ENCODE measurements around the gene PPARA. TPM values are rescaled to one million over a fixed set of nuclear protein-coding genes. Genes with fewer than 3 reads are reported as not detected.

The PPARA gene
- total and polyA plus RNA-seq, 2 experiments from 2014 or later: 4.7 to 12.6 TPM

DNA sequence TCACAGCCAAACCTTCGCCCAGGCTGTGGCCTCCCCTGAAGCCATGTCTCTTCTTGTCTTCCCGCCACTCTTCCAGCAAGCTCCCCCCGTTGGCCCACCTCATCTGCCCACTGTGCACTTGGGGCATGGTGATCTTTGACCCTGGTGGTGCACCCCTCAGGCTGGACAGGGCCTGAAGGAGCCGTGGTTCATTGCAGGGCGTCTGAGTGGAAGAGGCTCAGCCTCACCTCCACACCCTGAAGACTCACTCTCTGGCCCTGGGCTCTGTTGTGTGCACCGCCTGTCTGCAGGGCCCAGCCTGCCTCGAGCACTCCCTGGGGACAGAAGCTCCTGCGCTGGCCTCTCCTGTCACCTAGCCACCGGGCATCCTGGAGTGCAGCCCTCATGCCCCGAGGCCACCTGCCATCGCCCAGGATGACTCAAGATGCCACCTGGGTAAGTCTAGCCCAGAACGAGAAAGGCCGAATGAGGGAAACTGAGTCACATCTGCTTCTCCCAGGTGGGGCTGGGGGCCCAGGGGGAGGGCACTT is 40.8 kb upstream of the PPARA start (continued):
- TF ChIP-seq, protein P1, sequence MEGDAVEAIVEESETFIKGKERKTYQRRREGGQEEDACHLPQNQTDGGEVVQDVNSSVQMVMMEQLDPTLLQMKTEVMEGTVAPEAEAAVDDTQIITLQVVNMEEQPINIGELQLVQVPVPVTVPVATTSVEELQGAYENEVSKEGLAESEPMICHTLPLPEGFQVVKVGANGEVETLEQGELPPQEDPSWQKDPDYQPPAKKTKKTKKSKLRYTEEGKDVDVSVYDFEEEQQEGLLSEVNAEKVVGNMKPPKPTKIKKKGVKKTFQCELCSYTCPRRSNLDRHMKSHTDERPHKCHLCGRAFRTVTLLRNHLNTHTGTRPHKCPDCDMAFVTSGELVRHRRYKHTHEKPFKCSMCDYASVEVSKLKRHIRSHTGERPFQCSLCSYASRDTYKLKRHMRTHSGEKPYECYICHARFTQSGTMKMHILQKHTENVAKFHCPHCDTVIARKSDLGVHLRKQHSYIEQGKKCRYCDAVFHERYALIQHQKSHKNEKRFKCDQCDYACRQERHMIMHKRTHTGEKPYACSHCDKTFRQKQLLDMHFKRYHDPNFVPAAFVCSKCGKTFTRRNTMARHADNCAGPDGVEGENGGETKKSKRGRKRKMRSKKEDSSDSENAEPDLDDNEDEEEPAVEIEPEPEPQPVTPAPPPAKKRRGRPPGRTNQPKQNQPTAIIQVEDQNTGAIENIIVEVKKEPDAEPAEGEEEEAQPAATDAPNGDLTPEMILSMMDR (conservative IDR thresholded peaks at IDR 0.05; ENCODE audit: low read depth in 2 of 2): no peak
- TF ChIP-seq EZH2 (IDR thresholded peaks at IDR 0.05; ENCODE audit: low read depth, unreplicated experiment): no peak
- no peak for TF ChIP-seq CREB1 (CRISPR knock-in tag; IDR thresholded peaks at IDR 0.05; ENCODE audit: low read depth)
- TF ChIP-seq, protein P2, sequence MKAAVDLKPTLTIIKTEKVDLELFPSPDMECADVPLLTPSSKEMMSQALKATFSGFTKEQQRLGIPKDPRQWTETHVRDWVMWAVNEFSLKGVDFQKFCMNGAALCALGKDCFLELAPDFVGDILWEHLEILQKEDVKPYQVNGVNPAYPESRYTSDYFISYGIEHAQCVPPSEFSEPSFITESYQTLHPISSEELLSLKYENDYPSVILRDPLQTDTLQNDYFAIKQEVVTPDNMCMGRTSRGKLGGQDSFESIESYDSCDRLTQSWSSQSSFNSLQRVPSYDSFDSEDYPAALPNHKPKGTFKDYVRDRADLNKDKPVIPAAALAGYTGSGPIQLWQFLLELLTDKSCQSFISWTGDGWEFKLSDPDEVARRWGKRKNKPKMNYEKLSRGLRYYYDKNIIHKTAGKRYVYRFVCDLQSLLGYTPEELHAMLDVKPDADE (IDR thresholded peaks at IDR 0.05): no peak
- no peak for TF ChIP-seq POLR2AphosphoS5 (IDR thresholded peaks at IDR 0.05; ENCODE audit: low read depth)
- no peak for TF ChIP-seq NANOG (IDR thresholded peaks at IDR 0.05; ENCODE audit: borderline replicate concordance)
- no peak for TF ChIP-seq ZNF331 (CRISPR knock-in tag; IDR thresholded peaks at IDR 0.05; ENCODE audit: low read depth)
- TF ChIP-seq JUNB (IDR thresholded peaks at IDR 0.05; ENCODE audit: unreplicated experiment): no peak
- no peak for TF ChIP-seq STAT1 (IDR thresholded peaks at IDR 0.05; ENCODE audit: unreplicated experiment)
- TF ChIP-seq ZNF114 (CRISPR knock-in tag; IDR thresholded peaks at IDR 0.05): no peak

DNA sequence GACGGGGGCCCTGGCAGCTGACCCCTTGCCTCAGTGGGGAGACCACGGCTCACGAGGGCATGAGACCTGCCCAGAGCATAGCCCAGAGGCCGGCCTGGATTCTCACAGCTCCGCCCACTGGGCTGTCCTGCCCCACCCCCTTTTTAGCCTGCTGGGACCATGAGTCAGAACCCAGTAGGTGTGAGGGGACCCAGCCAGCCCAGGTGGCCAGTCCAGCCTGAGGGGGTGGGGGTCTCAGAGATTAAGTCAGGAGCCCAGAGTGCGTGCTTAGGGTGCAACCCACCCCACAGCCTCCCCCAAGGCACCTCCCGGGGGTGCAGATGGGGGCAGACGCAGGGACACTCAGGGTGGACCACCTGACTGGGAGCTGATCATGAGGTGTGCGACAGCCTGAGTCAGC is 40.1 kb upstream of the PPARA start:
- Mint-ChIP-seq H3K36me3 (ENCODE audit: low read depth) (no peaks in the 10 kb centered on the region), H3K27ac (no peak overlapping the region), H3K9me3 (no peaks in the 10 kb centered on the region), H3K4me1 (peaks cover 3% of the 10 kb centered on the region), H3K27me3 (ENCODE audit: insufficient read depth, low read depth, poor library complexity) (peaks cover 4% of the 10 kb centered on the region), H3K4me3 (no peak overlapping the region)
- no peaks in the 10 kb centered on the region for H3K27me3 ChIP-seq (ENCODE audit: insufficient read depth)
- H3K9me2 ChIP-seq (ENCODE audit: insufficient read depth): no peaks in the 10 kb centered on the region
- no peaks in the 10 kb centered on the region for H4K20me1 ChIP-seq (replicated peaks; ENCODE audit: insufficient read depth)
- no peak overlapping the region for H2AFZ ChIP-seq
- no peak overlapping the region for H3K27ac ChIP-seq (ENCODE audit: low read depth)
- no peaks in the 10 kb centered on the region for H3K79me2 ChIP-seq (replicated peaks; ENCODE audit: insufficient read depth)
- no peaks in the 10 kb centered on the region for H3K36me3 ChIP-seq (ENCODE audit: insufficient read depth)
- H3K4me1 ChIP-seq (ENCODE audit: insufficient read depth): no peaks in the 10 kb centered on the region
- H3F3A ChIP-seq (replicated peaks; ENCODE audit: low read depth): no peaks in the 10 kb centered on the region
- H3K4me3 ChIP-seq: no peak overlapping the region
- H3K4me2 ChIP-seq: no peak overlapping the region
- DNase-seq (ENCODE audit: low spot score) (no peak), ATAC-seq (peak; percentile 43)
- TF ChIP-seq CREB1 (CRISPR knock-in tag; IDR thresholded peaks at IDR 0.05; ENCODE audit: low read depth): no peak
- TF ChIP-seq NANOG (IDR thresholded peaks at IDR 0.05; ENCODE audit: borderline replicate concordance): no peak
- no peak for TF ChIP-seq ZNF331 (CRISPR knock-in tag; IDR thresholded peaks at IDR 0.05; ENCODE audit: low read depth)
- no peak for TF ChIP-seq EZH2 (IDR thresholded peaks at IDR 0.05; ENCODE audit: low read depth, unreplicated experiment)
- TF ChIP-seq, protein P2 (IDR thresholded peaks at IDR 0.05): no peak
- TF ChIP-seq STAT1 (IDR thresholded peaks at IDR 0.05; ENCODE audit: unreplicated experiment): no peak
- no peak for TF ChIP-seq JUNB (IDR thresholded peaks at IDR 0.05; ENCODE audit: unreplicated experiment)
- TF ChIP-seq ZNF114 (CRISPR knock-in tag; IDR thresholded peaks at IDR 0.05): no peak
- TF ChIP-seq, protein P3, sequence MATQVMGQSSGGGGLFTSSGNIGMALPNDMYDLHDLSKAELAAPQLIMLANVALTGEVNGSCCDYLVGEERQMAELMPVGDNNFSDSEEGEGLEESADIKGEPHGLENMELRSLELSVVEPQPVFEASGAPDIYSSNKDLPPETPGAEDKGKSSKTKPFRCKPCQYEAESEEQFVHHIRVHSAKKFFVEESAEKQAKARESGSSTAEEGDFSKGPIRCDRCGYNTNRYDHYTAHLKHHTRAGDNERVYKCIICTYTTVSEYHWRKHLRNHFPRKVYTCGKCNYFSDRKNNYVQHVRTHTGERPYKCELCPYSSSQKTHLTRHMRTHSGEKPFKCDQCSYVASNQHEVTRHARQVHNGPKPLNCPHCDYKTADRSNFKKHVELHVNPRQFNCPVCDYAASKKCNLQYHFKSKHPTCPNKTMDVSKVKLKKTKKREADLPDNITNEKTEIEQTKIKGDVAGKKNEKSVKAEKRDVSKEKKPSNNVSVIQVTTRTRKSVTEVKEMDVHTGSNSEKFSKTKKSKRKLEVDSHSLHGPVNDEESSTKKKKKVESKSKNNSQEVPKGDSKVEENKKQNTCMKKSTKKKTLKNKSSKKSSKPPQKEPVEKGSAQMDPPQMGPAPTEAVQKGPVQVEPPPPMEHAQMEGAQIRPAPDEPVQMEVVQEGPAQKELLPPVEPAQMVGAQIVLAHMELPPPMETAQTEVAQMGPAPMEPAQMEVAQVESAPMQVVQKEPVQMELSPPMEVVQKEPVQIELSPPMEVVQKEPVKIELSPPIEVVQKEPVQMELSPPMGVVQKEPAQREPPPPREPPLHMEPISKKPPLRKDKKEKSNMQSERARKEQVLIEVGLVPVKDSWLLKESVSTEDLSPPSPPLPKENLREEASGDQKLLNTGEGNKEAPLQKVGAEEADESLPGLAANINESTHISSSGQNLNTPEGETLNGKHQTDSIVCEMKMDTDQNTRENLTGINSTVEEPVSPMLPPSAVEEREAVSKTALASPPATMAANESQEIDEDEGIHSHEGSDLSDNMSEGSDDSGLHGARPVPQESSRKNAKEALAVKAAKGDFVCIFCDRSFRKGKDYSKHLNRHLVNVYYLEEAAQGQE (IDR thresholded peaks at IDR 0.05; ENCODE audit: unreplicated experiment): no peak
- no peak for TF ChIP-seq EZH2phosphoT487 (IDR thresholded peaks at IDR 0.05; ENCODE audit: unreplicated experiment)
- no peak for TF ChIP-seq POLR2AphosphoS5 (IDR thresholded peaks at IDR 0.05; ENCODE audit: low read depth)
- TF ChIP-seq, protein P1 (conservative IDR thresholded peaks at IDR 0.05; ENCODE audit: low read depth in 2 of 2): no peak

Data from GM23338 (cell line).